Measurements from ENCODE around the gene MEX3D.

MEX3D gene

GRCh38 chr19:1592755-1593500 lies 24.8 kb upstream of the MEX3D start, which contains the start of gene MBD3:
TSS of gene MBD3 (minus strand) at chr19:1592865. CDS start at chr19:1592631, 234 bp downstream.
- DNase-seq: peak; percentile 84

GRCh38 chr19:1592024-1592754 lies 24.1 kb upstream of the MEX3D start:
- DNase-seq: peak; percentile 81

- no peak for DNase-seq
These were observed 23.4 kb upstream of the MEX3D start for GRCh38 chr19:1591421-1592023.

GRCh38 chr19:1590641-1591397 lies 22.7 kb upstream of the MEX3D start:
- no peak for DNase-seq

- DNase-seq: no peak
These were observed 19.7 kb upstream of the MEX3D start for GRCh38 chr19:1587872-1588271.

GRCh38 chr19:1585243-1585580 lies 17.1 kb upstream of the MEX3D start:
- no peak for DNase-seq

GRCh38 chr19:1584500-1585242 lies 16.5 kb upstream of the MEX3D start:
- no peak for DNase-seq

GRCh38 chr19:1582201-1582600 lies 14.1 kb upstream of the MEX3D start:
- DNase-seq: no peak

- DNase-seq: no peak
These were observed 12.8 kb upstream of the MEX3D start for GRCh38 chr19:1580957-1581356.

GRCh38 chr19:1580382-1580781 lies 12.3 kb upstream of the MEX3D start:
- DNase-seq: no peak

GRCh38 chr19:1579222-1579621 lies 11.1 kb upstream of the MEX3D start:
- no peak for DNase-seq

- no peak for DNase-seq
These were observed 9.9 kb upstream of the MEX3D start for GRCh38 chr19:1577929-1578618.

GRCh38 chr19:1577090-1577928 lies 9.2 kb upstream of the MEX3D start:
- DNase-seq: no peak

GRCh38 chr19:1576242-1577089 lies 8.3 kb upstream of the MEX3D start:
- DNase-seq: no peak

GRCh38 chr19:1575323-1576241 lies 7.5 kb upstream of the MEX3D start:
- no peak for DNase-seq

- DNase-seq: no peak
These were observed 6.4 kb upstream of the MEX3D start for GRCh38 chr19:1574354-1575136.

- DNase-seq: no peak
These were observed 4.7 kb upstream of the MEX3D start for GRCh38 chr19:1572795-1573194.

- DNase-seq: no peak
These were observed 3.2 kb upstream of the MEX3D start for GRCh38 chr19:1571358-1571757.
